Cerebellar cortex (tissue), 1 donor: ENCODE data around the gene WDR89.
"Not testable (repeated sequence)": the region's sequence is repeated elsewhere in the genome, so short reads cannot be mapped to it uniquely, and the experiment has no call there.

Experiments used
- DNase-seq: peaks from one replicate; pipeline ENCODE4 v3.0.0-alpha.2; 2015; ENCODE audit warnings: low spot score

The WDR89 gene

DNA sequence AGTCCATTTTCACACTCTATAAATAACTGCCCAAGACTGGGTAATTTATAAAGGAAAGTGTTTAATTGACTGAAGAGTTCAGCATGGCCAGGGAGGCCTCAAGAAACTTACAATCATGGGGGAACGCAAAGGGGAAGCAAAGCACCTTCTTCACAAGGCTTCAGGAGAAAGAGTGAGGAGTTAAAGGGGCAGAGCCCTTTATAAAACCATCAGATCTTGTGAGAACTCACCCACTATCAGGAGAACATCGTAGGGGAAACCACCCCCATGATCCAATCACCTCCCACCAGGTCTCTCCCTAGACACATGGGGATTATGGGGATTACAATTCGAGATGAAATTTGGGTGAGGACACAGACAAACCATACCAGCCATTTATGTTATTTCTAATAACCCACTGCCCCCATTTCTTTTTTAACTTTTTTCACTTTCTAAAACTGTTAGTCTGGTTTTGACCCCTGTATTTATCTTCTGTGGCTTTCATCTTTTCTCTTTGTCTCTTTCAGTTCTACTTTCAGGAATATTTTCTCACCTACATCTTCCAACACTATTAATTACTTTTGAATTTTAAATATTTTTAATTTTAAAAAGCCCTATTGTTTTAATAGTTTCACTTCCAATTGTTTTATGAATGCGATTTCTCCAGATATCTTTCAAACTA, 44.5 kb downstream of the WDR89 start:
- DNase-seq: no peak

- no peak for DNase-seq
Observed at GRCh38 chr14:63594455-63595372, 47.0 kb downstream of the WDR89 start.

DNA sequence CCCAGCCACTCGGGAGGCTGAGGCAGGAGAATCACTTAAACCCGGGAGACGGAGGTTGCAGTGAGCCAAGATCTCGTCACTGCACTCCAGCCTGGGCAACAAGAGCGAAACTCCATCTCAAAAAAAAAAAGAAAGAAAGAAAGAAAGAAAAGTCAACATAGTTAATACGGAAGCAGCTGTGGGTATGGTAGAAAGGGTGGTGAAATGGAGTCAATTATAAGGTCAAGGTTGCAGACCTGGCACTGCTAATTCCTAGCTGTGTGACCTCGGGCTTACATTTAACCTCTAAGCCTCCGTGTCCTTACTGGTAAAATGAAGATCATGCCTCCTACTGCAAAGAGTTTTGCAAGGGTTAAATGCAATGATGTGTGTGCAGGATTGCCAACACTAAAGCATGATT, 58.6 kb downstream of the WDR89 start:
- not testable (repeated sequence) for DNase-seq

GRCh38 chr14:63581491-63581890, 60.2 kb downstream of the WDR89 start:
- no peak for DNase-seq

- DNase-seq: no peak
Observed at GRCh38 chr14:63578300-63578699, 63.4 kb downstream of the WDR89 start.

DNA sequence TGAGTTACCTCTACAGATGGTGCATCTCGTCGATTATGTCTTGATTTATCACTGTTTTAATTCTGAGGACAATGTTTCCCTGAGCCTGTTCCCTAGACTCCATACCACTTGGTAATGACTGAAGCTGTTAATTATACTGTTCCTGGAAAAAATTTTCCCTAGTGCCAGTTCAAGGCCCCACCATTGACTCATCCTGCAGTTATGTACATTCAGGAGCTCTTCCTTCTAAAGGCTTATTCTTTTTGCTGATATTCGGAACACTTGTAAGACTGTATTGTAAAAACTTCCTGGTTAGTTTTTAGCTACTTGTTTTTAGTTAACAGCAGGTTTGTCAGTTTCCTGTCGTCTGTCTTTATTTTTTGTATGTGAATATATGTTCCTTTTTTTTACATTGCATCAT, 68.1 kb downstream of the WDR89 start:
- DNase-seq: no peak

- no peak for DNase-seq
Observed at GRCh38 chr14:63565448-63565847, 76.2 kb downstream of the WDR89 start.

DNA sequence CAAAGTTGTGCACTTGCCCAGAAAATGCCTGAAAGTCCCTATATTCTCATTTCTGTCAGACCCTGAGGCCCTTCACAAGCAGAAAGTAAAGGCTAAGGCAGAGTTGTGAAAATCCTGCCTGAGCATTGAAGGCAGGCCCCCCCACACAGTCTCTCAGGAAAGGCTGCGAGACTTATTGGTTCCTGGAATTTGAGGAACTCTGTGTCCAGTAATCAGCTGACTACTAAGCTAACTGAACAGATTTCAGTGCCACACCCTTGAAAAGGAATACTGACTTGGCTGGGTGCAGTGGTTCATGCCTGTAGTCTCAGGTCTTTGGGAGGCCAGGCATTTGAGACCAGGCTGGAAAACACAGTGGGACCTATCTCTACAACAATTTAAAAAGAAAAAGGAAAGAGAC, 77.4 kb downstream of the WDR89 start:
- DNase-seq: no peak

GRCh38 chr14:63563370-63564026, 78.2 kb downstream of the WDR89 start:
- DNase-seq: no peak

DNA sequence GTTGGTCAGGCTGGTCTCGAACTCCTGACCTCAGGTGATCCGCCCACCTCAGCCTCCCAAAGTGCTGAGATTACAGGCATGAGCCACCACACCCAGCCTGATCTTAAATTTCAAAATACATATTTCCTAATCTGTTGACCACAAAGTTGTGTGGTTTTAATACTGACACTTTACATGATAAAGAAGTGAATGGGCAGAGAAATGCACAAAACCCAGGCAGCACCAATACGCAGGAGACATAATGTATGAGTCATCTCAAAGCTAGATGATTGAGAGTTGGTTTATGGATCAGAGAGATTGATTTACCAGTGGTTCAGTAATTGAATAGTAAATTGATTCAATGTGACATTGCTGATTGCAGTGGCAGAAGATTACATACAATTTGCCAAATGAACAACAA, 79.3 kb downstream of the WDR89 start:
- DNase-seq: no peak

DNA sequence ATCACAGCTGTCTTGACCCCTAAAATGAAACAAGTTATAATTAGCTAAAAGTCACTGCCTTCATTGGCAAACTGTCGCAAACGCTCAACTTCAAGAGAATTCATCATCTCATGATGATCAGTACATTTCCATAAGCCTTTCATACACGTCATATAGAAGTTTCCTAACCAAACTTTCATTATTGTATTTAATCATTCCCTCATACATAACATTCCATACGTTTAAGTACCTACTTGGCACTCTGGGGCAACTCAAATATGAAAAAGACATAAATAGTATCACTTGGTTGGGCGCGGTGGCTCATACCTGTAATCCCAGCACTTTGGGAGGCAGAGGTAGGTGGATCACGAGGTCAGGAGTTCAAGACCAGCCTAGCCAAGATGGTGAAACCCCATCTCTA, 86.1 kb downstream of the WDR89 start:
- DNase-seq: no peak

GRCh38 chr14:63551332-63551731, 90.3 kb downstream of the WDR89 start:
- DNase-seq: no peak

DNA sequence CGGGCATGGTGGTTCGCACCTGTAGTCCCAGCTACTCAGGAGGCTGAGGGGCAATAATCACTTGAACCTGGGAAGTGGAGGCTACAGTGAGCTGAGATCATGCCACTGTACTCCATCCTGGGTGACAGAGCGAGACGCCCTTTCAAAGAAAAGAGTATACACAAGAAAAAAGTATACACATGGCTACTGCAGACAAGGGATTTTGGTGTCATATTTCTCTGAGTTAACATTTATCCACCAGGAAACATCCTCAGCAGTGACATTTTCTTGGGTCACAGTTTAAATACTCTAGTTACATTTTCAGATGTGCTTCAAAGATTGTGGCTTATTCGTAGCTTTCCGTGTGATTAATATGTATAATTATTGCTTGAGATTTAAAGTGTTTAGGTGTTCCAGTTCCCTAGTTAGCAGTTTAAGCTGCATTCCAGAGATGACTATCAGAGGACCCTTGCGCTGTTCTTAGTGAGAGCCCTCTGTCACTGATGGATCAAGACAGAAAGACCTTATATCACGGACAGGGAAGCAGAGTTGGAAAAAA, 93.8 kb downstream of the WDR89 start:
- no peak for DNase-seq
